Neural cell (in vitro differentiated cells): ENCODE data around the gene SLC25A15. TPM values are rescaled to one million over a fixed set of nuclear protein-coding genes. Genes with fewer than 3 reads are reported as not detected.

Experiments used
- H2AFZ ChIP-seq: fragments of 200-600, 300-800 bp; sonication (generic), shearing (Covaris generic); 2 replicates; pipeline ENCODE4 v1.6.0; 2014; ENCODE audit warnings: low read depth, mild to moderate bottlenecking, antibody characterized with exemption, low read length, moderate library complexity
- H3F3A ChIP-seq: fragments of 200-600 bp; shearing (Covaris generic); 2 replicates; pipeline ENCODE4 v1.6.1; 2016; ENCODE audit warnings: mild to moderate bottlenecking, moderate library complexity, mixed read lengths, antibody characterized with exemption, low read length; ENCODE audit not compliant: insufficient read depth, poor library complexity, severe bottlenecking
- H3K27ac ChIP-seq: fragments of 200-600, 300-800 bp; sonication (generic), shearing (Covaris generic); 2 replicates; pipeline ENCODE4 v1.5.1; 2014; ENCODE audit warnings: mild to moderate bottlenecking, low read length, moderate library complexity
- H3K27me3 ChIP-seq: fragments of 300-800, 200-600 bp; sonication (generic), shearing (Covaris generic); 2 replicates; pipeline ENCODE4 v1.6.0; 2014; ENCODE audit warnings: mild to moderate bottlenecking, low read depth, low read length, moderate library complexity; ENCODE audit not compliant: insufficient read depth
- H3K36me3 ChIP-seq: fragments of 300-800, 200-600 bp; sonication (generic), shearing (Covaris generic); 2 replicates; pipeline ENCODE4 v1.5.1; 2014; ENCODE audit warnings: mild to moderate bottlenecking, antibody characterized with exemption, low read length, moderate library complexity; ENCODE audit not compliant: insufficient read depth
- H3K4me2 ChIP-seq: fragments of 300-800, 200-600 bp; sonication (generic), shearing (Covaris generic); 2 replicates; pipeline ENCODE4 v1.6.0; 2014; ENCODE audit warnings: mild to moderate bottlenecking, low read length
- H3K4me3 ChIP-seq: fragments of 300-800, 200-600 bp; sonication (generic), shearing (Covaris generic); 2 replicates; pipeline ENCODE4 v1.5.1; 2014; ENCODE audit warnings: mild to moderate bottlenecking, low read length, moderate library complexity
- H3K79me2 ChIP-seq: fragments of 200-600 bp; shearing (Covaris generic); replicated peaks from 2 replicates; pipeline ENCODE4 v1.6.0; 2014; ENCODE audit warnings: mild to moderate bottlenecking, low read length, moderate library complexity; ENCODE audit not compliant: insufficient read depth
- H3K9ac ChIP-seq: fragments of 300-800, 200-600 bp; sonication (generic), shearing (Covaris generic); 2 replicates; pipeline ENCODE4 v1.6.1; 2016; ENCODE audit warnings: mild to moderate bottlenecking, low read length, mixed read lengths
- H3K9me2 ChIP-seq: fragments of 200-600 bp; shearing (Covaris generic); 2 replicates; pipeline ENCODE4 v1.6.1; 2016; ENCODE audit warnings: mild to moderate bottlenecking, low read length, mixed read lengths; ENCODE audit not compliant: insufficient read depth
- H3K9me3 ChIP-seq: fragments of 200-600, 300-800 bp; sonication (generic), shearing (Covaris generic); 2 replicates; pipeline ENCODE4 v1.6.1; 2016; ENCODE audit warnings: mild to moderate bottlenecking, mixed run types, low read length, moderate library complexity, mixed read lengths
- H4K20me1 ChIP-seq: fragments of 200-600 bp; shearing (Covaris generic); 2 replicates; pipeline ENCODE4 v1.6.1; 2016; ENCODE audit warnings: mild to moderate bottlenecking, mixed run types; ENCODE audit not compliant: insufficient read depth
- CTCF ChIP-seq: fragments of 450-650 bp; IDR thresholded peaks from 2 replicates; pipeline ENCODE4 v1.5.1; 2014; ENCODE audit warnings: antibody characterized with exemption, mild to moderate bottlenecking, moderate library complexity; ENCODE audit not compliant: poor library complexity, severe bottlenecking
- EP300 ChIP-seq: fragments of 450-650 bp; conservative IDR thresholded peaks from 2 replicates; pipeline ENCODE4 v1.6.1; 2014; ENCODE audit warnings: antibody characterized with exemption, mild to moderate bottlenecking, moderate library complexity; ENCODE audit not compliant: poor library complexity, severe bottlenecking
- EZH2 ChIP-seq: fragments of 200-600, 300-800 bp; shearing (Covaris generic), sonication (generic); IDR thresholded peaks from 2 replicates; pipeline ENCODE4 v1.6.1; 2014; ENCODE audit warnings: antibody characterized with exemption, low read length, borderline replicate concordance, mild to moderate bottlenecking; ENCODE audit not compliant: insufficient read depth, poor library complexity, severe bottlenecking
- MXI1 ChIP-seq: fragments of 450-650 bp; conservative IDR thresholded peaks from 2 replicates; pipeline ENCODE4 v1.6.1; 2014; ENCODE audit warnings: antibody characterized with exemption, mild to moderate bottlenecking; ENCODE audit not compliant: poor library complexity, severe bottlenecking
- POLR2AphosphoS5 ChIP-seq: IDR thresholded peaks from 2 replicates; pipeline ENCODE4 v1.6.1; 2012
- RAD21 ChIP-seq: fragments of 450-650 bp; conservative IDR thresholded peaks from 2 replicates; pipeline ENCODE4 v1.6.1; 2014; ENCODE audit warnings: antibody characterized with exemption, mild to moderate bottlenecking, moderate library complexity
- SMC3 ChIP-seq: fragments of 450-650 bp; conservative IDR thresholded peaks from 2 replicates; pipeline ENCODE4 v1.6.1; 2014; ENCODE audit warnings: antibody characterized with exemption, mild to moderate bottlenecking, moderate library complexity; ENCODE audit not compliant: poor library complexity
- TAF1 ChIP-seq: IDR thresholded peaks from 2 replicates; pipeline ENCODE4 v1.6.1; 2012; ENCODE audit warnings: low read depth
- polyA plus RNA-seq: library from polyadenylated mRNA; depleted of rRNA; stranded (reverse); fragments of >200 nt; gene quantifications from 2 replicates; pipeline ENCODE4 v1.2.3, GENCODE V29; 2014
- TF ChIP-seq, protein P1 (sequence below): IDR thresholded peaks from 2 replicates; pipeline ENCODE4 v1.6.1; 2012; ENCODE audit warnings: borderline replicate concordance

The SLC25A15 gene
- polyA plus RNA-seq, 1 donor from 2014 or later: 23.6 TPM

- Histone ChIP-seq H3F3A (no peaks in the 10 kb centered on the region), H3K36me3 (no peaks in the 10 kb centered on the region), H2AFZ (no peak overlapping the region), H4K20me1 (no peaks in the 10 kb centered on the region), H3K9ac (no peak overlapping the region), H3K9me3 (no peaks in the 10 kb centered on the region), H3K4me2 (no peak overlapping the region), H3K9me2 (no peaks in the 10 kb centered on the region), H3K27ac (no peak overlapping the region), H3K79me2 (no peaks in the 10 kb centered on the region), H3K4me3 (no peak overlapping the region), H3K27me3 (no peaks in the 10 kb centered on the region)
- no peak for TF ChIP-seq EP300
- no peak for TF ChIP-seq MXI1
- TF ChIP-seq, protein P1, sequence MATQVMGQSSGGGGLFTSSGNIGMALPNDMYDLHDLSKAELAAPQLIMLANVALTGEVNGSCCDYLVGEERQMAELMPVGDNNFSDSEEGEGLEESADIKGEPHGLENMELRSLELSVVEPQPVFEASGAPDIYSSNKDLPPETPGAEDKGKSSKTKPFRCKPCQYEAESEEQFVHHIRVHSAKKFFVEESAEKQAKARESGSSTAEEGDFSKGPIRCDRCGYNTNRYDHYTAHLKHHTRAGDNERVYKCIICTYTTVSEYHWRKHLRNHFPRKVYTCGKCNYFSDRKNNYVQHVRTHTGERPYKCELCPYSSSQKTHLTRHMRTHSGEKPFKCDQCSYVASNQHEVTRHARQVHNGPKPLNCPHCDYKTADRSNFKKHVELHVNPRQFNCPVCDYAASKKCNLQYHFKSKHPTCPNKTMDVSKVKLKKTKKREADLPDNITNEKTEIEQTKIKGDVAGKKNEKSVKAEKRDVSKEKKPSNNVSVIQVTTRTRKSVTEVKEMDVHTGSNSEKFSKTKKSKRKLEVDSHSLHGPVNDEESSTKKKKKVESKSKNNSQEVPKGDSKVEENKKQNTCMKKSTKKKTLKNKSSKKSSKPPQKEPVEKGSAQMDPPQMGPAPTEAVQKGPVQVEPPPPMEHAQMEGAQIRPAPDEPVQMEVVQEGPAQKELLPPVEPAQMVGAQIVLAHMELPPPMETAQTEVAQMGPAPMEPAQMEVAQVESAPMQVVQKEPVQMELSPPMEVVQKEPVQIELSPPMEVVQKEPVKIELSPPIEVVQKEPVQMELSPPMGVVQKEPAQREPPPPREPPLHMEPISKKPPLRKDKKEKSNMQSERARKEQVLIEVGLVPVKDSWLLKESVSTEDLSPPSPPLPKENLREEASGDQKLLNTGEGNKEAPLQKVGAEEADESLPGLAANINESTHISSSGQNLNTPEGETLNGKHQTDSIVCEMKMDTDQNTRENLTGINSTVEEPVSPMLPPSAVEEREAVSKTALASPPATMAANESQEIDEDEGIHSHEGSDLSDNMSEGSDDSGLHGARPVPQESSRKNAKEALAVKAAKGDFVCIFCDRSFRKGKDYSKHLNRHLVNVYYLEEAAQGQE: no peak
- TF ChIP-seq TAF1: no peak
- no peak for TF ChIP-seq POLR2AphosphoS5
- TF ChIP-seq EZH2: no peak
- TF ChIP-seq SMC3: no peak
- TF ChIP-seq RAD21: no peak
- no peak for TF ChIP-seq CTCF
Measured at GRCh38 chr13:40786568-40786996, 2.8 kb upstream of the SLC25A15 start.

- H3F3A ChIP-seq: no peaks in the 10 kb centered on the region
Measured at GRCh38 chr13:40787062-40787461, 2.3 kb upstream of the SLC25A15 start.

More at GRCh38 chr13:40787062-40787461, 2.3 kb upstream of the SLC25A15 start:
- Histone ChIP-seq H2AFZ (no peak overlapping the region), H3K9me3 (no peaks in the 10 kb centered on the region), H3K79me2 (no peaks in the 10 kb centered on the region), H4K20me1 (no peaks in the 10 kb centered on the region), H3K9me2 (no peaks in the 10 kb centered on the region), H3K4me2 (no peak overlapping the region), H3K36me3 (no peaks in the 10 kb centered on the region), H3K4me3 (no peak overlapping the region), H3K27ac (no peak overlapping the region), H3K9ac (no peak overlapping the region), H3K27me3 (no peaks in the 10 kb centered on the region)
- TF ChIP-seq EZH2 (no peak), CTCF (no peak), POLR2AphosphoS5 (no peak), RAD21 (no peak), SMC3 (no peak), EP300 (no peak), MXI1 (no peak), TAF1 (no peak)
- TF ChIP-seq, protein P1: no peak
